GM12878 (cell line): ENCODE measurements around the gene PTPRN2. TPM values are rescaled to one million over a fixed set of nuclear protein-coding genes. Genes with fewer than 3 reads are reported as not detected.

Source experiments
- ATAC-seq: fragments of 200-7000 bp; cut with Tn5 transposase; 3 replicates; pipeline ENCODE4 v1.9.1; 2020; ENCODE audit warnings: mild to moderate bottlenecking, moderate library complexity
- BruUV-seq: library from RNA; stranded (reverse); fragments of 400-500 nt; replicated peaks from 2 replicates; lab custom pipeline; 2021; lab: Mats Ljungman, UMichigan
- CTCF ChIA-PET: fragments of 300-600 bp; sonication (Branson Sonifier 250); formaldehyde crosslinking; extraction: SDS; loops from one replicate; lab custom pipeline; 2021; ENCODE audit warnings: inconsistent platforms; lab: Yijun Ruan, JAX
- POLR2A ChIA-PET: fragments of 350-600 bp; formaldehyde crosslinking; extraction: SDS; loops from one replicate; lab custom pipeline; 2021; ENCODE audit warnings: inconsistent platforms; lab: Charles Lee
- RAD21 ChIA-PET: fragments of 300-600 bp; sonication (Branson Sonifier 250); formaldehyde crosslinking; loops from one replicate; lab custom pipeline; 2023; ENCODE audit warnings: antibody characterized with exemption; ENCODE audit not compliant: unreplicated experiment; lab: Charles Lee
- SMC1A ChIA-PET: fragments of 300-600 bp; sonication (Branson Sonifier 250); formaldehyde crosslinking; loops from one replicate; lab custom pipeline; 2023; ENCODE audit not compliant: unreplicated experiment, uncharacterized antibody; lab: Charles Lee
- DNase-seq: peaks from one replicate; pipeline ENCODE4 v3.0.0-alpha.2; 2011; ENCODE audit warnings: low read depth, low spot score
- FAIRE-seq: peaks from 3 replicates; lab custom pipeline; 2011; peaks lifted over from hg19 to GRCh38; lab: Jason Lieb, UNC
- H2AFZ ChIP-seq: 2 replicates; pipeline ENCODE4 v1.6.0; 2011; ENCODE audit warnings: low read depth, low read length, control low read depth; ENCODE audit not compliant: control insufficient read depth
- H3K27ac ChIP-seq: 2 replicates; pipeline ENCODE4 v1.5.1; 2011; ENCODE audit warnings: control low read depth; ENCODE audit not compliant: control insufficient read depth, insufficient read depth
- H3K27me3 ChIP-seq, 2 experiments: replicated peaks in 1 of 2; 2 replicates each; pipeline versions ENCODE4 v1.6.0 to v1.6.1; 2011; ENCODE audit warnings: low read length in 1 of 2; ENCODE audit not compliant: control insufficient read depth in 2 of 2, insufficient read depth in 2 of 2
- H3K36me3 ChIP-seq, 2 experiments: 2 replicates each; pipeline ENCODE4 v1.5.1; 2011; ENCODE audit warnings: low read length in 1 of 2; ENCODE audit not compliant: control insufficient read depth in 2 of 2, insufficient read depth in 2 of 2
- H3K4me1 ChIP-seq: 2 replicates; pipeline ENCODE4 v1.6.1; 2011; ENCODE audit warnings: mild to moderate bottlenecking, low read length, moderate library complexity, mixed read lengths; ENCODE audit not compliant: control insufficient read depth, insufficient read depth
- H3K4me2 ChIP-seq: 2 replicates; pipeline ENCODE4 v1.6.0; 2011; ENCODE audit warnings: control low read depth; ENCODE audit not compliant: control insufficient read depth, insufficient read depth
- H3K4me3 ChIP-seq: fragments of 200-600 bp; sonication (generic); 2 replicates; pipeline ENCODE4 v1.5.1; 2016
- H3K79me2 ChIP-seq: 2 replicates; pipeline ENCODE4 v1.6.0; 2011; ENCODE audit warnings: low read length; ENCODE audit not compliant: control insufficient read depth, insufficient read depth
- H3K9ac ChIP-seq: 2 replicates; pipeline ENCODE4 v1.8.0; 2011; ENCODE audit warnings: low read length, control low read depth, mixed read lengths; ENCODE audit not compliant: control insufficient read depth, insufficient read depth
- H3K9me3 ChIP-seq: replicated peaks from 3 replicates; pipeline ENCODE4 v1.5.1; 2011; ENCODE audit warnings: mild to moderate bottlenecking, low read length; ENCODE audit not compliant: control insufficient read depth, insufficient read depth
- H4K20me1 ChIP-seq: 2 replicates; pipeline ENCODE4 v1.6.0; 2011; ENCODE audit not compliant: control insufficient read depth, insufficient read depth
- BACH1 ChIP-seq: fragments of 450-650 bp; IDR thresholded peaks from 2 replicates; pipeline ENCODE4 v1.6.1; 2017; ENCODE audit warnings: mild to moderate bottlenecking, borderline replicate concordance
- CEBPB ChIP-seq, 2 experiments: fragments of 150-350 bp in 1 of 2; IDR thresholded peaks; 2 replicates each; pipeline ENCODE4 v1.6.1; 2012 to 2014; ENCODE audit warnings: low read depth in 2 of 2, low read length in 2 of 2, borderline replicate concordance in 1 of 2, inconsistent platforms in 1 of 2
- DPF2 ChIP-seq: fragments of 450-650 bp; IDR thresholded peaks from 2 replicates; pipeline ENCODE4 v1.6.1; 2017; ENCODE audit warnings: mild to moderate bottlenecking
- EP300 ChIP-seq, 2 experiments: fragments of 150-350 bp in 1 of 2; IDR thresholded peaks; 2 replicates each; pipeline ENCODE4 v1.6.1; 2011 to 2012; ENCODE audit warnings: low read depth in 2 of 2, low read length in 2 of 2, borderline replicate concordance in 1 of 2, improper control_type of control experiment in 1 of 2, inconsistent platforms in 1 of 2; ENCODE audit not compliant: control insufficient read depth in 1 of 2
- KDM1A ChIP-seq: fragments of 200-600 bp; sonication (generic); IDR thresholded peaks from 2 replicates; pipeline ENCODE4 v1.6.1; 2016; ENCODE audit warnings: borderline replicate concordance
- NFXL1 ChIP-seq: fragments of 450-650 bp; IDR thresholded peaks from 2 replicates; pipeline ENCODE4 v1.6.1; 2017; ENCODE audit warnings: antibody characterized with exemption, mild to moderate bottlenecking, borderline replicate concordance
- POLR2AphosphoS5 ChIP-seq: IDR thresholded peaks from 2 replicates; pipeline ENCODE4 v1.6.1; 2011; ENCODE audit warnings: mild to moderate bottlenecking, low read length, inconsistent platforms
- RELA ChIP-seq: fragments of 450-650 bp; IDR thresholded peaks from 2 replicates; pipeline ENCODE4 v1.8.0; 2014; ENCODE audit warnings: borderline replicate concordance; ENCODE audit not compliant: partially characterized antibody
- YY1 ChIP-seq: IDR thresholded peaks from 2 replicates; pipeline ENCODE4 v1.6.1; 2011; ENCODE audit warnings: low read depth, mild to moderate bottlenecking, low read length
- ZZZ3 ChIP-seq: IDR thresholded peaks from 2 replicates; pipeline ENCODE4 v1.6.1; 2011; ENCODE audit warnings: low read depth; ENCODE audit not compliant: control insufficient read depth, insufficient read length
- WGBS: methylation state at CpG from one replicate; pipeline ENCODE4 v1.1.6; 2016; ENCODE audit warnings: low lambda C conversion rate; ENCODE audit not compliant: insufficient replicate concordance, insufficient coverage; ENCODE audit errors: missing lambda C conversion rate; 5-methylcytosine and 5-hydroxymethylcytosine counted together
- in situ Hi-C: fragments of 300-500 bp; cut with MboI; formaldehyde crosslinking; loops from 9 replicates; pipeline ENCODE4 v1.14.3; 2018; ENCODE audit warnings: mixed read lengths
- intact Hi-C: fragments of 100-400 bp; cut with micrococcal nuclease; formaldehyde crosslinking; loops from one replicate; pipeline ENCODE4 v1.14.2; 2022; ENCODE audit not compliant: unreplicated experiment
- polyA plus RNA-seq, 11 experiments: library from polyadenylated mRNA; depleted of rRNA in 4 of 11; unstranded in 6 of 11; stranded (reverse) in 5 of 11; fragments of >200 nt; fragmentation: Nextera tagmentation in 4 of 11; fragmentation: Illumina TruSeq in 1 of 11; extraction: Ambion mirVana in 4 of 11; extraction: Trizol in 1 of 11; gene quantifications; 1 replicate in 1 of 11; 2 replicates in 10 of 11; pipeline versions ENCODE4 v1.2.1 to v1.2.3, GENCODE V29; 2011 to 2016; ENCODE audit warnings: inconsistent platforms in 2 of 11, missing spikeins in 2 of 11, low read depth in 1 of 11
- total RNA-seq, 4 experiments: library from RNA; depleted of rRNA in 3 of 4; stranded (reverse); fragments of >200 nt in 3 of 4; fragmentation: Illumina TruSeq in 1 of 4; extraction: Trizol in 1 of 4; gene quantifications; 2 replicates each; pipeline versions ENCODE4 v1.2.1 to v1.2.3, GENCODE V29; 2013 to 2021
- TF ChIP-seq, protein P1 (sequence below): fragments of 450-650 bp; formaldehyde crosslinking; IDR thresholded peaks from 2 replicates; pipeline ENCODE4 v1.5.0; 2022; ENCODE audit warnings: mild to moderate bottlenecking, missing genetic modification characterization
- TF ChIP-seq, protein P2 (sequence below): fragments of 450-650 bp; formaldehyde crosslinking; IDR thresholded peaks from 2 replicates; pipeline ENCODE4 v1.4.0; 2020; ENCODE audit warnings: mild to moderate bottlenecking, moderate library complexity
- TF ChIP-seq, protein P3 (sequence below): fragments of 450-650 bp; conservative IDR thresholded peaks from 2 replicates; pipeline ENCODE4 v1.6.1; 2017; ENCODE audit warnings: mild to moderate bottlenecking, moderate library complexity

Gene PTPRN2
- total and polyA plus RNA-seq, 10 of the 15 experiments (the other 5 are each of a cell fraction or from before 2014, with no cell fraction given): 5.4 TPM; not detected in 9

DNA sequence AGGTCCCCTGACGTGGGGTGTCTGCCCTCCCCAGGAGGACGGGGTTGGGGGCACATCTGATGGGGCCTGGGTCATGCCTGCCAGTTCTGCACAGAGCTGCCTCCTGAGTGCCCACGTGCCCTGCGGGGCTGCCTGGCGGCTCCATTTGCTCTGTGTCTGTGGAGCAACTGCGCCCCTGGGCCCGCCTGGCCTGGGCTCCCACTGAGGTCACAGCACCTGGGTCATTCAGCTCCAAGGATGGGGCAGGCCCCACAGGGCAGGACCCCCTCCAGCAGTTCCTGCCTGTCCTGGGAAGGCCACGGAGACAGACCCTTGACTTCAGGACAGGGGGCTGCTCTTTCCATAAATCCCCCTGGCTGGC lies 590.6 kb downstream of the PTPRN2 start (continued):
- TF ChIP-seq, protein P1, sequence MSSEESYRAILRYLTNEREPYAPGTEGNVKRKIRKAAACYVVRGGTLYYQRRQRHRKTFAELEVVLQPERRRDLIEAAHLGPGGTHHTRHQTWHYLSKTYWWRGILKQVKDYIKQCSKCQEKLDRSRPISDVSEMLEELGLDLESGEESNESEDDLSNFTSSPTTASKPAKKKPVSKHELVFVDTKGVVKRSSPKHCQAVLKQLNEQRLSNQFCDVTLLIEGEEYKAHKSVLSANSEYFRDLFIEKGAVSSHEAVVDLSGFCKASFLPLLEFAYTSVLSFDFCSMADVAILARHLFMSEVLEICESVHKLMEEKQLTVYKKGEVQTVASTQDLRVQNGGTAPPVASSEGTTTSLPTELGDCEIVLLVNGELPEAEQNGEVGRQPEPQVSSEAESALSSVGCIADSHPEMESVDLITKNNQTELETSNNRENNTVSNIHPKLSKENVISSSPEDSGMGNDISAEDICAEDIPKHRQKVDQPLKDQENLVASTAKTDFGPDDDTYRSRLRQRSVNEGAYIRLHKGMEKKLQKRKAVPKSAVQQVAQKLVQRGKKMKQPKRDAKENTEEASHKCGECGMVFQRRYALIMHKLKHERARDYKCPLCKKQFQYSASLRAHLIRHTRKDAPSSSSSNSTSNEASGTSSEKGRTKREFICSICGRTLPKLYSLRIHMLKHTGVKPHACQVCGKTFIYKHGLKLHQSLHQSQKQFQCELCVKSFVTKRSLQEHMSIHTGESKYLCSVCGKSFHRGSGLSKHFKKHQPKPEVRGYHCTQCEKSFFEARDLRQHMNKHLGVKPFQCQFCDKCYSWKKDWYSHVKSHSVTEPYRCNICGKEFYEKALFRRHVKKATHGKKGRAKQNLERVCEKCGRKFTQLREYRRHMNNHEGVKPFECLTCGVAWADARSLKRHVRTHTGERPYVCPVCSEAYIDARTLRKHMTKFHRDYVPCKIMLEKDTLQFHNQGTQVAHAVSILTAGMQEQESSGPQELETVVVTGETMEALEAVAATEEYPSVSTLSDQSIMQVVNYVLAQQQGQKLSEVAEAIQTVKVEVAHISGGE (CRISPR knock-in tag): no peak
- no peak for TF ChIP-seq POLR2AphosphoS5
- TF ChIP-seq, protein P2, sequence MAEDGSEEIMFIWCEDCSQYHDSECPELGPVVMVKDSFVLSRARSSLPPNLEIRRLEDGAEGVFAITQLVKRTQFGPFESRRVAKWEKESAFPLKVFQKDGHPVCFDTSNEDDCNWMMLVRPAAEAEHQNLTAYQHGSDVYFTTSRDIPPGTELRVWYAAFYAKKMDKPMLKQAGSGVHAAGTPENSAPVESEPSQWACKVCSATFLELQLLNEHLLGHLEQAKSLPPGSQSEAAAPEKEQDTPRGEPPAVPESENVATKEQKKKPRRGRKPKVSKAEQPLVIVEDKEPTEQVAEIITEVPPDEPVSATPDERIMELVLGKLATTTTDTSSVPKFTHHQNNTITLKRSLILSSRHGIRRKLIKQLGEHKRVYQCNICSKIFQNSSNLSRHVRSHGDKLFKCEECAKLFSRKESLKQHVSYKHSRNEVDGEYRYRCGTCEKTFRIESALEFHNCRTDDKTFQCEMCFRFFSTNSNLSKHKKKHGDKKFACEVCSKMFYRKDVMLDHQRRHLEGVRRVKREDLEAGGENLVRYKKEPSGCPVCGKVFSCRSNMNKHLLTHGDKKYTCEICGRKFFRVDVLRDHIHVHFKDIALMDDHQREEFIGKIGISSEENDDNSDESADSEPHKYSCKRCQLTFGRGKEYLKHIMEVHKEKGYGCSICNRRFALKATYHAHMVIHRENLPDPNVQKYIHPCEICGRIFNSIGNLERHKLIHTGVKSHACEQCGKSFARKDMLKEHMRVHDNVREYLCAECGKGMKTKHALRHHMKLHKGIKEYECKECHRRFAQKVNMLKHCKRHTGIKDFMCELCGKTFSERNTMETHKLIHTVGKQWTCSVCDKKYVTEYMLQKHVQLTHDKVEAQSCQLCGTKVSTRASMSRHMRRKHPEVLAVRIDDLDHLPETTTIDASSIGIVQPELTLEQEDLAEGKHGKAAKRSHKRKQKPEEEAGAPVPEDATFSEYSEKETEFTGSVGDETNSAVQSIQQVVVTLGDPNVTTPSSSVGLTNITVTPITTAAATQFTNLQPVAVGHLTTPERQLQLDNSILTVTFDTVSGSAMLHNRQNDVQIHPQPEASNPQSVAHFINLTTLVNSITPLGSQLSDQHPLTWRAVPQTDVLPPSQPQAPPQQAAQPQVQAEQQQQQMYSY: no peak

DNA sequence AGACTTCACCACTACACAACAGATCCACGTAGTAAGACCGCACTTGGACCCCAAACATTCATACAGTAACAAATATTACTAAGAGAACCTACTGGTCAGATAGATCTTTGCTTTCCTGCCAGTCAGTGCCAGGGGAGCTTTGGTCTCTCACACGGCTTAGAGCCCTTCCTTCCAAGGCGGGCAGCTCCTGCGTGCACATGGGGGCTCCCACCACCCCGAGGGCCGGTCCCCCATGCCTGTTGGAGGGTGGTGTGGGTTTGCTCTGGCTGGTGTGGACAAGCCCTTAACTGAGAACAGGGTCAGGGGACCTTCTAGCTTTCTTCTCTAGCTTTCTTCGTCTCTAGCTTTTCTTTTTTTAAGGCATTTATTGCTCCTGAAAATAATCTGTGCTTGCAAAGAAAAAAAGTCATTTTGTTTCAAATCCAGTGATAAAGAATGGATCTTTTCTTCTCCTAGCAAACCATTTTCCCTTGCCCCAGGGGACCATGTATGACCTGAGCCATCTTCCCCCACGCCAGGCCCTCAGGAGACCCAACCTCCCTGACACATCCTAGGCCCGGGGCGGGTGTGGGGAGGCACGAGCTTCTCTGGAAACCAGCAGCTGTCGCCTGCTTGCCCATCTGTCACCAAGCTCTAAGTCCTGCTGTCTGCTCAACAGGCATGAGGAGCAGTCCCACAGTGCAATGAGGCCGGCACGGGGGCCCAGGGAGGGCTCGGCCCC lies 591.1 kb downstream of the PTPRN2 start:
- in situ Hi-C loops: no loop called here
- no peak for FAIRE-seq
- TF ChIP-seq, protein P3, sequence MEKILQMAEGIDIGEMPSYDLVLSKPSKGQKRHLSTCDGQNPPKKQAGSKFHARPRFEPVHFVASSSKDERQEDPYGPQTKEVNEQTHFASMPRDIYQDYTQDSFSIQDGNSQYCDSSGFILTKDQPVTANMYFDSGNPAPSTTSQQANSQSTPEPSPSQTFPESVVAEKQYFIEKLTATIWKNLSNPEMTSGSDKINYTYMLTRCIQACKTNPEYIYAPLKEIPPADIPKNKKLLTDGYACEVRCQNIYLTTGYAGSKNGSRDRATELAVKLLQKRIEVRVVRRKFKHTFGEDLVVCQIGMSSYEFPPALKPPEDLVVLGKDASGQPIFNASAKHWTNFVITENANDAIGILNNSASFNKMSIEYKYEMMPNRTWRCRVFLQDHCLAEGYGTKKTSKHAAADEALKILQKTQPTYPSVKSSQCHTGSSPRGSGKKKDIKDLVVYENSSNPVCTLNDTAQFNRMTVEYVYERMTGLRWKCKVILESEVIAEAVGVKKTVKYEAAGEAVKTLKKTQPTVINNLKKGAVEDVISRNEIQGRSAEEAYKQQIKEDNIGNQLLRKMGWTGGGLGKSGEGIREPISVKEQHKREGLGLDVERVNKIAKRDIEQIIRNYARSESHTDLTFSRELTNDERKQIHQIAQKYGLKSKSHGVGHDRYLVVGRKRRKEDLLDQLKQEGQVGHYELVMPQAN: no peak
- TF ChIP-seq DPF2 (no peak), YY1 (no peak), ZZZ3 (no peak), NFXL1 (no peak), CEBPB (IDR thresholded peaks at IDR 0.05; ENCODE audit: borderline replicate concordance in 1 of 2, low read depth in 2 of 2, low read length in 2 of 2) (no peak), RELA (no peak), KDM1A (no peak), BACH1 (no peak), EP300 (IDR thresholded peaks at IDR 0.05; ENCODE audit: borderline replicate concordance in 1 of 2, control insufficient read depth in 1 of 2, low read depth in 2 of 2, low read length in 2 of 2) (no peak)

More for the DNA sequence above, 591.1 kb downstream of the PTPRN2 start:
- DNase-seq (no peak), ATAC-seq (no peak)
- no peaks in the 10 kb centered on the region for H3K36me3 ChIP-seq
- H3K4me1 ChIP-seq: no peaks in the 10 kb centered on the region
- ChIA-PET SMC1A (no interaction called here), RAD21 (no interaction called here), CTCF (no interaction called here), POLR2A (no interaction called here)
- H3K79me2 ChIP-seq: no peaks in the 10 kb centered on the region
- no peaks in the 10 kb centered on the region for H4K20me1 ChIP-seq
- intact Hi-C loops: no loop called here
- no peak overlapping the region for H2AFZ ChIP-seq
- H3K9me3 ChIP-seq: no peaks in the 10 kb centered on the region; the same call in 2 of the 3 replicates
- H3K4me3 ChIP-seq: no peak overlapping the region
- no peaks in the 10 kb centered on the region for H3K27me3 ChIP-seq
- no peak overlapping the region for H3K4me2 ChIP-seq
- WGBS: 35% methylated on average over 15 of the region's 16 CpGs
- no peak overlapping the region for H3K27ac ChIP-seq
- BruUV-seq: no TSS peak
- no peak overlapping the region for H3K9ac ChIP-seq
